HG02610 (cell line): Measurements from ENCODE around the gene CDHR4.
"Not testable (repeated sequence)": the region's sequence is repeated elsewhere in the genome, so short reads cannot be mapped to it uniquely, and the experiment has no call there.

ENCODE experiments used
- ATAC-seq: cut with Tn5 transposase; IDR thresholded peaks from one replicate; pipeline ENCODE4 v1.9.1; 2021; ENCODE audit warnings: mild to moderate bottlenecking, moderate library complexity; ENCODE audit not compliant: unreplicated experiment

CDHR4 gene, protein sequence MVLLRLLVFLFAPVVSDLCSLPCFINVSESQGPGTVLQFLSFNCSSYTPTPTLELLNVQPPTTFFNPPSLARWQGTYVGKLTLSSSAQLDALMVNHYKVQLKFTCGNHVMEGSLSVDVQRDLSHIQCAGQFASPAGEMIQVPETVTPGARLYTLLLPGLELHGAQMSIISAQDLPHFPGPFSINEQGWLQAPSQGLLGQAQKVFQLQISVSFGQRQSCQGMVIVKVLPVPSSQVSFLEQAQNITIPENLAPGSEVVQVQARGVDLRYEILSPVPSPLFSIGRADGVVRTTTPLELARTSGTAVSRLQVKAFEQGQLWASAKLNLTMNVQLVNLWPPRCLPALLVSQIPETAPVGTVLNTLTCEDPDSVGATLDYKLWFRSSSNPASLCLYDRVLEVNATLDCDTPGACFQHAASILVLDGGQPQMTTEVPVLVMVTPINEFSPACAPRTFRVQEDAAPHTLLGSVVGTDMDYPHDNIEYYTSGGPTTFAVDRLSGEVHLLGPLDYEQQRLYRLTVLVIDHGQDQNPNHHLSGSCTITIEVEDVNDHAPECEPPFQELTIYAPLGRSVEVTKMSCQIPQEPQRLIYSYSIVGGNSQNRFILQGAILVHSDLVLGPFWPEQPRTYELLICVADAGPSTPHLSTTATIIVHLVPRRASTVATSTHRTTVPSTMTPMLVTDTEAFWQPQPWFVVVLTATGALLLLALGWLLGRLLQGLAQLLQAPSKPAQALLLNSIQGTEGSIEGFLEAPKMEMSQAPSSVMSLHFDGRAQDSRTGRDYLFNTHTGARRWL

DNA sequence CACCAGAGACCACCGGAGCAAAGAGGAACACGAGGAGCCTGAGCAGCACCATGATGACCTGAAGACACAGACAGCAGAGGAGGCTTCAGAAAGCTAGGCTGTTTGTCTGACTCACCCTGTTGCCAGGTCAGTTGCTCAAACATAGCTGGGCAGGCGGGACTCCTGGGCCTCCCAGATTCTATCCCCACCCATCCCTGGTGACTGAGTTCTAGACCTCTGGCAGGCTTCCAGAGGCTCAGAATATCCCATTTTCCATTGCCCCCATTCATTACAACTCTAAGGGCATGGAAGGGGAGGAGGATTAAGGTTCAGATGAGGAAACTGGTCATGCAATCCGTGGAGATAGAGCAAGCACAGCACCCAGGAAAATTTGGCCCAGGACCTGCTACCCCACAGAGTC, at the start of gene CDHR4:
CDHR4 (minus strand) TSS at position 113 of the 400 bp plus-strand sequence; CDS start at position 52, 61 bp downstream.
- ATAC-seq, result no peak

DNA sequence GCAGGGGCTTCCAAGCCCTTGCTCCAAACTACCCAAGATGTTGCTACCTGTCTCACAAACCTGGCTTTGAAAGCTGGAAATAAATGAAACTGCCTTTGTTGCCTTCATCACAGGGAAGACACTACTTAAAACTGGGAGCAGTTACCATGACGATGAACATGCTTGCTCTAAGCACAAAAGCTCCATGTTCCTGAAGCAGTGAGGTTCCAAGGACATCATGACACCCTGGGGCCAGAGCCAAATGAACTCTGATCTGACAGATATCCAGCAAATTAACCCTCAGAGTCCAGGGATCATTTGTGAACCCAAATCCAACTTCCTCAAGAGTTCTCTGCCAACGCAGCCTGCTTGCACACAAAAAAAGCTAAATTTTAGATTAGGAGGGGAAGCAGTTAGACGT, 46.0 kb upstream of the CDHR4 start:
- no peak for ATAC-seq

DNA sequence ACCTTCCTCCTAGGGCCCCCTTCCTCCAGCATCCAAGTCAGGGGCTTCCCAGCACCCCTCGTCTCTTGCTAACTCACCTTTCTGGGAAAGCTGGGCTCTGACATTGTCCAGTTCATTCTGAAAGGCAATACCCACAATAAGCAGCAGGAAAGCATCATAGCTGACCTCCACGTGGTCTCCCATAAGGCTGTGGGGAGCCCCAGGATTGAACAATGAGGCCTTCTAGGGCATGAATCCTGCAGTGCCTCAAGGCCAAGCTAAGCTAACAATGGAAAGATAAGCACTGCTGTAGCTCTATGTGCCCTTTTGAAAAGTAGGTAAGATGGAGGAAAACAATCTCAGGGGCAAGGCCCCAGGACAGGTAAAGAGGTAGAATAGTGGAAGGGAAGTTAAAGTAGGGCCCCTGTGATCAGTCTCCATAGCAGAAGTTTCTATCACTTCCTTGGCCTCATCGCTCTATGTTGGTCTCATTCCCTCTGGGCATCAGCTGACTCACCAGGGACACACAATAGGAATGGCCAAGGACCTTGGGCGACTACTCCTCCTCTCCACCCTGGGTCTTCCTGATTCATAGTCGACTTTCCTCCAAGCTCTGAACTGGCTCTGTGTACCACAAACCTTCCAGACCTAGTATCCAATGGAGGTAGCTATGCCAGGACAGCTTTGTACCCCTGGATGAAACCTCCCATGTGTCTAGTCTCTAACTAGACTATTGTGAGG, 45.0 kb upstream of the CDHR4 start:
- no peak for ATAC-seq

DNA sequence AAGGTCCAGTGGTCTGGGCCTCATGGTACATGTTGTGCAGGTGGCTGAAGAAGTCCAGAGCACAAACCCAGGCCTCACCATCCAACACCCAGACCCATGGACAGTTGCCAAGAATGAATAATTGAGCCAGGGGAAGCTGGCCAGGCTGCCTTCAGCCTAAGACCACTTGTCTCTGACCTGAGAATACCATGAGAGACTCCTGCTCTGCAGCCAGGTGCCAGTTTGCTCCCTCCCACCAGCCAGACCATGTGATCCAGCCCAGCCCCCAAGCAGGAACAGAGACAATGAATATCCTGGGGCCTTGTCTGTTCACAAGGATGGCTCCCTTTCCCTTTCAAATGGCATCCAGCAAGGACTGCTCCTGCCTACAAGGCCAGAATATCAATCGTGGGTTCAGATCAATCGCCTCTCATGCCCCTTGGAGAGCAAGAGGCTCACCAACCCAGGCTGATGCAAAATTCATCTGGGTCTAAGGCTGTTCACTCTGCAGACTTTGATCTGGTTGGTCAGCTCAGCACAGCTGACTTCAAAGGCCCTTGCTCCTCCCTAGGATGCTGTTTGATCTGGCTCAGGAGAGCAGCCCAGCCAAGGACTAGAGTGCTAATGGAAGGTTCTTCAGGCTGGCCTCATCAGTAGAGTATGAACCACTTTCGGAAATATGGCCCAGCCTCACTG, 43.3 kb upstream of the CDHR4 start:
- ATAC-seq, result no peak

DNA sequence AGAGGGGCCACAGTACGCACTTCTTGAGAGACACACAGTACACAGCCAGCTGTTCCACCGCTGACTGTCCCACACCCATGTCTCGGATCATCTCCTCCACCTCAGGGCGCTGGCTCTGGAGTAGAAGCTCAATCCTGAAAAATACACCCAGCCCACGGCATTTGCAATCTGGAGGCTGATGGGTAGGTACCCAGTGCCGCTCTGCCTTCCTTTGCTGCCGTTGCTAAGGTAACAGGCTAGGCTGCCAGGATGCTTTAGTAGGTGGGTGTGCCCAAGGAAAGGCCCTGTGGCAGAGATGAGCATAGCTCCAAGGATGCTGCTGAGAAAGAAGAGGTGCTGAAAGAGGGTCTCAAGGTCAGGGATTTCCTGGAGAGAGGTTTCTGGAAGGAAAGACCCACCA, 42.1 kb upstream of the CDHR4 start:
- no peak for ATAC-seq

DNA sequence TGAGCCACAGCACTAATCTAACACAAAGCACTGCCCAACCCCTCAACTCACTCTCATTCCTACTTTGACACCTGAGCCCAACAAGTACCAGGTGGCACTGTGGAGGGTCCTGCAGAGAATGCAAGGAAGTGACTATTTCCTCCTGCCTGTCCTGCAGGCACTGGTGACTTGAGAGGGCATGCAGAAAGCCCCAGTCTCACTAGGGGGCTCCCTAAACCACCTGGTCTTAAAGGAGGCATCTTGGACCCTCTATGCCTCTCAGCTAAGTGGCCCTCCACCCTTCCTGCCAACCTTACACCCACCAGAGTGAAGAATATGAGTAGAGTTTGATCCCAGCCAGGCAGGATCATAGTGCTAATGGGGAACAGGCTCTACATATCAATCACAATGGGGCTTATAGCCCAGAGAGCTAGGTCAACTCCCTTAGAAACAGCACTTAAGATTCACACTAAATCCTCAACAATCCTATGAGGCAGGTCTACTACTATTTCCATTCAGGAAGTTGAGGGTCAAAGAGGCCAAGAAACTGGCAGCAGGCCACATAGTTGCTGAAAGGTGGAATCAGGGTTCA, 41.5 kb upstream of the CDHR4 start:
- ATAC-seq, result no peak

DNA sequence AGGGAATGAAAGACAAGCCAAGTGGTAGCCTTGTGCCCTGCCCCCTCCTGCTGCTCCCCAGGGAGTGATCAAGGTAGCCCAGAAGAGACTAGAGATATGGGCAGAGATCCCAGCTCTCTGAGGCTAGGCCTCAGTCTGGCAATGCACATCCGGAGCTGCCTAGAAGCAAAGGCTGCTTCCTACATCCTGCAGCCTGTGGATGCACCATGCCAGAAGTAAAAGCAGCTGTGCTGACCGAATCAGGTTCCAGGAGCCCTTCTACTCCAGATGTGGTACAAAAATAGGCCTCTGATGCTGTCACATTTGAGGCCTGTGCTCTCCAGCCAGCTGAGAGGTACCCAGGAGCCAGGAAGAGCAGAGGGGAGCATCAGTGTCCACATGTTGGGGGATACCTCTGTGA, 40.7 kb upstream of the CDHR4 start:
- ATAC-seq, result no peak

DNA sequence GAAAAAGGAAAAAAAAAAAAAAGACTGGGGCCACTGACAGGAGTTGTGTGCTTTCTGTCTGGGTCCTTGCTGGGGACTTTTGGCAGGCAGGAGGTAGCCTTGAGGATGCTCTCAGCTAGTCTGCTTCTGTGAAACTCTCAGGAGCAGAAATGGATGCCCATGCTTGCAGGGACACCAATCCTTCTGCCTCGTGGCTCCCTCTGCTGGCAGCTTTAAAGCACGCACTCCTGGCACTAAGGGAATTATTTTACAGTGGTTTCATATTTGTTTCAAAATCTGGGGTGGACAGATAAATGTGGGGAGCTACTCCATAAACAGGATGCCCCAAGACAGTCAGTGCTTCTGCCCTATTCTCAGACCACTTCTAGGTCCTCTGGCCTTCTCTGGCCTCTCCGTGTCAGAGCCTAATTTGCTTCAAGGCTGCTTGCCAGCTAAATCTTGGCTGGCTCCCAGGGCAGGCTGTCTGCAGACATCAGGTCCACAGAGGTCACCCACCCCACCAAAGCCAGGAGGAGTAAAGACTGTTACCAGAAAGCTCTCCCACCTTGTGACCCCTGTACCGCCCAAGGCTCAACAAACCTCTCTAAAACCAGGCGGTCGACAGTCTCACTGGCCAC, 39.6 kb upstream of the CDHR4 start:
- no peak for ATAC-seq

DNA sequence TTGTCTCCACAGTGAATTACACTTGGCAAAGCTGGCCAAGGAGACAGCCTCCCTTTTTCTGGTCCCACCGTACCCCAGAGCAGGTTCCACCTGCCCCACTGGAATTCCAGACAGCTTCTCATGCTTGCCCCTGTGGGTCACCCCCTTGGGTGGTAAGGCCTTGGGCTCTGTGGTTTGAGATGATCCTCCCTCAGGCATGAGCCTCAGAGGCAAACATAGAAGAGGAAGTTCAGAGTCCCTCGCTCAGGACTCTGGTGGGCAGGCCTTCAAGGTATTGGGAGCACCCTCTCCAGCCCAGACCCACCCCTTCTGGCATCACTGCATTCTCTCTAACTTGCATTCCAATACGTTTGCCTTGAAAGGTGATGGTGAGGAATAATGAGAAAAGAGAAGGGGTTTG, 31.7 kb upstream of the CDHR4 start:
- ATAC-seq, result no peak

DNA sequence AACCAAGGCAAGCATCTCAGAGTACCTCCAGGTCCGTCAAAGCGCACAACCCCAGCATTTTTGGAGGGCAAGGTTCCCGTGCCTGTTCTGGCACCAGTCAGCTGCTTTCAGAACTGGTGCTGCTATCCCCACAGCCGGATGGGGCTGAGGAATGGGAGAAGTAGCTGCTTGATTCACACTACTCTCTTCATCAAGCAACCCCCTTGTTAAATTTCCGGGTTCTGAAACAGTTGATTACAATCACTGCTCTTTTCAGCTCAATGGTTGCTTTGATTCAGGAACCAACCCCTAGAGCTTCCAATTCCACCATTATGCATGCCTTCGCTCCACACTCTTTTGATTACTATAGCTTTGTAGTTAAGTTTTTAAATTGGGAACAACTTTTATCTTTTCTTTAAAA, 26.3 kb upstream of the CDHR4 start:
- ATAC-seq, result no peak

DNA sequence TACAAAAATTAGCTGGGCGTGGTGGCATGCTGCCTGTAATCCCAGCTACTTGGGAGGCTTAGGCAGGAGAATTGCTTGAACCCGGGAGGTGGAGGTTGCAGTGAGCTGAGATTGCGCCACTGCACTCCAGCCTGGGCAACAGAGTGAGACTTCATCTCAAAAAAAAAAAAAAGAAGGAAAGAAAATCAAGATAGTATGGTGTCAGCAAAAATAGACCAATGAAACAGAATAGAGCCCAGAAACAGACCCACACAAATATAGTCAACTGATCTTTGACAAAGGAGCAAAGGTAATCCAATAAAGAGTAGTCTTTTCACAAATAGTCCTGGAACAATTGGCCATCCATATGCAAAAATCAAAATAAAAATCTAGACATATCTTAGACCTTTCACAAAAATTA, 23.5 kb upstream of the CDHR4 start:
- not testable (repeated sequence) for ATAC-seq

DNA sequence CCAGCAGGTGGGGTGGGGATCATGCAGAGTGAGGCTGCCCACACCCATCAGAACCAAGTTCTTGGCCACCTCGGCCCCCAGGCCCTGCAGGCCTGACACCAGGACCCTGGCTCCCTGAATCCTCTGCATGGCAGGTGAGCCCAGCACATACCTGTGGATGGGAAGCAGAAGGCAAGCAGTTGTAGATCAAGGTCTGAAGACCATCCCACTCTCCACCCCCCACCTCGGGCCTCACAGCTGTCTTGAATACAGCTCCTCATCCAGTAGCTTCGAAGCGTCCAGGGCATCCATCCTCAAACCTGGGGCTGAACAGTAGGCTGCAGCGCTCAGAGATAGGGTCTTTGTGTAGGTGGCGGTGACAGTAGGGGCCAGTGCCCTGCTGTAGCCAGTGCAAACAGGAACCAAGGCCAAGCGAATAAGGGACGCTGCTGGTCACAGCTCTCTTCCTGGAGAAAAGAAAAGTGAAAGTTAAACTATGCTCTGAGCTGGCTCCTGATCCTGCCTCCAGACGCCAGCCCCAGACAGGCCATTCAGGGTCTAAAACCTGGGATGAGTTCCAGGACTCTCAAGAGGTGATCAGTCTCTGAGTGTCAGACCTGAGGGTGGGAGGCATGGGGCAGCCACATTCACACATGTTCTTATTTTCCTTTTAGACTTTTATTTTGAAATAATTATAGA, 14.0 kb upstream of the CDHR4 start, which contains the start of gene UBA7:
UBA7 (minus strand) TSS at position 457 of the 678 bp plus-strand sequence; CDS start at position 291, 166 bp downstream.
- peak; percentile 81 for ATAC-seq

DNA sequence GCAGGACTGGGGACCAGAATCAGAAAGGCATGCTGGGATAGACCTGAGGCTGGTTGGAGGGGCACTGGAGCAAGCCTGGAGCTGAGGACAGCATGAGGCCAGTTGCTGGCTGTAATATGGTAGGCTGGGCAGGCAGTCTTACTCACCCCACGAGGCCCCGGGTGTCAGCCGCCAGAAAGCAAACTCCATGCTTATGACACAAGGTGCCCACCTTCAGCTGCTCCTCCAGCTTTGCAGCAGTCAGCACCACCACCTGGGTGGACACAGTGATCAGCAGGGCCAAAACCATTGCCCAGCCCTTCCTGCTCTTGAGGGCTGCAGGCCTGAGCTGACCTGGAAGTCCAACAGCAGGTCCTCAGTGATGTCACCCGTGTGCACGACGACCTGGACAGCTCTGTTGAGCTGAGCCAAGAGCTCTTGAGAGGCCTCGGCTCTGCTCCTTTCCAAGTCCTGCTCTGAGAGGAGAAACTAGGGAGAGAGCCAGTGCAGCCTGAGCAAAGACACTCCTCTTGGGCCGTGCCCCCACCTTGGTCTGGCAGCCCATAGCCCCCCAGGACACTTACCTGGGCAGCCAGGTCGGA, 13.3 kb upstream of the CDHR4 start:
- ATAC-seq, result no peak

DNA sequence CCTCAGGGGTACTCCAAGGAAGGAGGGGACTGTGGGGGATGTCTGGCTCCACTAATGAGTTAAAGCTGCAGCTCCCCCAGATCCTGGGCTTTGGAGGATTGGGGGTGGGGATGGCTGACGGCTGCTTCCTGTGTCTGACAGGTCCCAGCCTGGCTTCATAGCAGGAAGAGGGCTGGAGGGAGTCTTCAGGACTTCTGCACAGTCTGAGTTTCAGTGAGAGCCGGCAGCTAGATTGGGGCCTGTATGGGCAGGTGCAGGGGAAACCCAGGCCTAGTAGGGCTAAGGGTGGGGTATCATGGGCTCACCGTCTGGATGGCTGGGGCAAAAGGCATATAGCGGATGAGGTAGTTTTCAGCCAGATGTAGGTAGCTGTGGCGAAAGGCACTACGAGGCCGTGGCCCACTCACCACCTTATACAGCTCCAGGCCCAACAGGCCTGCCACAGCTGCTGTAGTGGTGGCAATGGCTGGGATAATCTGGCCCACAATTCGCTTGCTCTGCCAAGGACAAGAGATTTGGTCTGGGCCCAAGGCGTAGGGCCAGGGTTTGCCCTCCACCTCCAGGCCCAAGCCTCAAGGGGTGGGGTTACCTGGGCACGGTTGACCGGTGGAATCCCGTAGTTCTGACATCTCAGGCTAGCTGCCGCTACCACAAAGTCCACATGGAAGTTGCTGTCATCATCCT, 7.9 kb upstream of the CDHR4 start:
- no peak for ATAC-seq

DNA sequence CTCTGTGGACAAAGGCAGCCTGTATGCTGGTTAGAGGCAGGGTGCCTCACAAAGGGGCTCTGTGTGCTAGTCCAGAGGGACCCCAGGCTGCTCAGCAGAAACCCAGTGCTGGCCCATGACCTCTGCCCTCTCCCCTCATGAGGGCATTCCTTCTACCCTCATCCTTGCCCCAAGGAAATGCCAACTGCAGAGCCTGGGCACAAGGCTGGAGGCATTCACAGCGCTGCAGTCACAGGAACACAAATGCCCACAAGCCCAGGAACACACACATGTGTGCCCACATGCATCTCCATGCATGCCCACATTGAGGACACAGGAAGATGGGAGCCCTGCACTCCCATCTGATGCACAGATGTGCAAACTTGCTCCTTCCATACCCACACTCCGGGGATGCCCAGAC, 7.2 kb upstream of the CDHR4 start:
- no peak for ATAC-seq

DNA sequence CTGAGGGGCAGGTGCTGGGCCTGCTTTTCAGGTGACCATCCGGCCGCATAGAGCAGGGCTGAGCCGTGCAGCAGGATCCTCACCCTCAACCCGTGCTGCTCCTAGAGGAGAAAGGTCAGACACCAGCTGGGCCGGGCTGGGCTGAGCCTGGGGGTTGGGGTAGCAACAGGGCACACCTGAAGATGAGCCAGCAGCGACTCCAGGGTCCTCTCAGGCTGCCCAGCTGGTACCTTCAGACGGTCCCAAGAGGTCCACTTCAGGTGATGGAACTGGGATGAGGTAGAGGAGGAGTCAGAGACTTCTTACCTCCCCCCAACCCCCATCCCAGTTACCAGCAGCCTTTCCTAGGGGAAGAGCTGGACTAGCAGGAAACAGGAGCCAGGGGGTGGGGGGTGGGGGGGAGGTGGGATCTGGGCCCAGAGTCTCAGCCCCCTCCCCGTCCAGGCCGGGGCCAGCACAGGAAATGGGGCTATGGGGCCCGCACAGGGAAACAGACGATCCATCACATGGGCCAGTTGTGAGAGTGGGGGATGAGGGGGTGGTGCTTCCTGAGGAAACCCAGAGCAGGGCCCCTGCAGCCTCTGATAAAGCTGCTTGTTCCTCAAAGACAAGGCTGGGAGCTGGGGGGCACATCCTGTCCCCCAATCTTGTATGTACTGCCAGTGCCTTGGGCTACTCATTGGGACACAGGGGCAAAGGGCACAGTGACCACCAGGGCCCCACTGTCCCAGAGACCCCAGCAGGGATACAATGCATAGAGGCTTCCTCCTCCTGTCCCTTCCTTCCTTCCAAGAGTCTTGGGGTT, 6.4 kb upstream of the CDHR4 start:
- ATAC-seq, result no peak

DNA sequence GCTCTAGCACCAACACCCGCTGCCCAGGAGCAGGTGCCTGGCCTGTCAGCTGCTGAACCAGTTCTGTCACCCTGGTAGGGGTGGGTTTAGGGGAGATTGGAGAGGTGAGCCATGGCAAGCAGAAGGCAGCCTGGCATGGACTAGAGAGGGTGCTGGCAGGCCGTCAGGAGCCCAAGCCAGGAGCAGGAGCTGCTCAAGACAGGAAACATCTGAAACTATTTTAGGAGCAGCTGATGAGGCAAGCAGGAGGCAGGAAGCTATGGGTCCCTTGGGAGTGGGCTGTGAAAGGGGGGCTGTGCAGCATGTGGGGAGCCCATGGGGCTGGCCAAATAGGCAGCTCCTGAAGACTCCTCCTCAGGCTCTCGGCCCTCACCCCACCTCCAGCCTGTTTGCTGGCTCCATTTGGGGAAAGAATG, 5.7 kb upstream of the CDHR4 start:
- ATAC-seq, result no peak
